HepG2 (cell line): ENCODE data around the gene HOXD12. TPM values are rescaled to one million over a fixed set of nuclear protein-coding genes. Genes with fewer than 3 reads are reported as not detected.
A peak's percentile ranks its signal among the peaks of the same experiment; 100 is the strongest.

ENCODE experiments used
- ATAC-seq: fragments of 200-7000 bp; cut with Tn5 transposase; 3 replicates; pipeline ENCODE4 v1.9.1; 2020; ENCODE audit warnings: mild to moderate bottlenecking, moderate library complexity
- BruUV-seq: library from RNA; stranded (reverse); fragments of 400-500 nt; replicated peaks from 2 replicates; lab custom pipeline; 2021; lab: Mats Ljungman, UMichigan
- CTCF ChIA-PET: fragments of 300-600 bp; formaldehyde crosslinking; extraction: SDS; loops from one replicate; lab custom pipeline; 2021; ENCODE audit warnings: low total read pairs, inconsistent platforms, low intra/inter-chr PET ratio; lab: Yijun Ruan, JAX
- POLR2A ChIA-PET: fragments of 350-600 bp; sonication (Branson Sonifier 250); formaldehyde crosslinking; loops from one replicate; lab custom pipeline; 2020; ENCODE audit warnings: antibody characterized with exemption, inconsistent platforms; lab: Yijun Ruan, JAX
- DNase-seq: peaks from one replicate; pipeline ENCODE4 v3.0.0-alpha.2; 2015; ENCODE audit warnings: low spot score
- FAIRE-seq: peaks from 3 replicates; lab custom pipeline; 2011; peaks lifted over from hg19 to GRCh38; lab: Jason Lieb, UNC
- H2AFZ ChIP-seq: one replicate; pipeline ENCODE4 v1.6.1; 2011; ENCODE audit warnings: low read length, inconsistent platforms
- H3K27ac ChIP-seq: fragments of 300-600 bp; 3 replicates; pipeline ENCODE4 v1.8.0; 2011; ENCODE audit warnings: mixed run types, mild to moderate bottlenecking, mixed read lengths, low read length, inconsistent platforms; ENCODE audit not compliant: insufficient read depth; ENCODE audit errors: extremely low read length
- H3K27me3 ChIP-seq, 2 experiments: fragments of 200-600 bp in 1 of 2; 2 replicates in 1 of 2; 3 replicates in 1 of 2; pipeline versions ENCODE4 v1.6.0 to v1.8.0; 2011; ENCODE audit warnings: low read length in 2 of 2, mild to moderate bottlenecking in 2 of 2, moderate library complexity in 2 of 2, inconsistent platforms in 1 of 2; ENCODE audit not compliant: insufficient read depth in 2 of 2, control insufficient read depth in 1 of 2
- H3K36me3 ChIP-seq, 2 experiments: fragments of 200-600 bp in 1 of 2; replicated peaks in 1 of 2; 2 replicates in 1 of 2; 3 replicates in 1 of 2; pipeline versions ENCODE4 v1.5.1 to v1.8.0; 2011; ENCODE audit warnings: low read length in 2 of 2, inconsistent platforms in 1 of 2; ENCODE audit not compliant: insufficient read depth in 2 of 2, control insufficient read depth in 1 of 2
- H3K4me1 ChIP-seq: 2 replicates; pipeline ENCODE4 v1.5.1; 2012; ENCODE audit warnings: low read length, inconsistent platforms; ENCODE audit not compliant: insufficient read depth
- H3K4me2 ChIP-seq: 2 replicates; pipeline ENCODE4 v1.6.0; 2011; ENCODE audit warnings: low read depth, low read length, inconsistent platforms
- H3K4me3 ChIP-seq, 3 experiments: fragments of 200-600 bp in 1 of 3; sonication (generic), shearing (Covaris generic) in 1 of 3; replicated peaks in 1 of 3; 2 replicates each; pipeline ENCODE4 v1.5.1; 2011 to 2016; ENCODE audit warnings: low read length in 3 of 3, inconsistent platforms in 2 of 3, low read depth in 2 of 3, mild to moderate bottlenecking in 2 of 3, control low read depth in 1 of 3, mixed read lengths in 1 of 3; ENCODE audit not compliant: insufficient read depth in 1 of 3
- H3K79me2 ChIP-seq: one replicate; pipeline ENCODE4 v1.6.1; 2011; ENCODE audit warnings: low read length, inconsistent platforms; ENCODE audit not compliant: insufficient read depth
- H3K9ac ChIP-seq: 2 replicates; pipeline ENCODE4 v1.6.0; 2011; ENCODE audit warnings: mild to moderate bottlenecking, low read depth, low read length, inconsistent platforms; ENCODE audit not compliant: insufficient read depth
- H3K9me3 ChIP-seq: 2 replicates; pipeline ENCODE4 v1.5.1; 2012; ENCODE audit warnings: mild to moderate bottlenecking, low read length
- H4K20me1 ChIP-seq: 2 replicates; pipeline ENCODE4 v1.6.0; 2011; ENCODE audit warnings: inconsistent platforms, mild to moderate bottlenecking, low read length, moderate library complexity; ENCODE audit not compliant: insufficient read depth
- CBX2 ChIP-seq, 2 experiments: fragments of 200-600 bp in 1 of 2; sonication (generic); formaldehyde crosslinking in 1 of 2; IDR thresholded peaks; 2 replicates each; pipeline versions ENCODE4 v1.7.0 to v1.8.1; 2018 to 2022; ENCODE audit warnings: low read depth in 2 of 2, low read length in 1 of 2, mild to moderate bottlenecking in 1 of 2, missing genetic modification reagents in 1 of 2
- ETV5 ChIP-seq: IDR thresholded peaks from 2 replicates; pipeline ENCODE4 v1.6.1; 2018; ENCODE audit warnings: missing biosample characterization, missing genetic modification reagents, inconsistent platforms, borderline replicate concordance
- HMG20B ChIP-seq: conservative IDR thresholded peaks from 2 replicates; pipeline ENCODE4 v1.6.1; 2016; ENCODE audit warnings: missing genetic modification reagents, missing compliant biosample characterization
- HOXA5 ChIP-seq: sonication (generic); formaldehyde crosslinking; IDR thresholded peaks from 2 replicates; pipeline ENCODE4 v1.4.0; 2020; ENCODE audit warnings: missing genetic modification reagents
- MEIS1 ChIP-seq: sonication (generic); formaldehyde crosslinking; IDR thresholded peaks from 2 replicates; pipeline ENCODE4 v1.9.0; 2021; ENCODE audit warnings: mild to moderate bottlenecking, missing genetic modification reagents, moderate library complexity, borderline replicate concordance
- RNF2 ChIP-seq: fragments of 450-650 bp; conservative IDR thresholded peaks from 2 replicates; pipeline ENCODE4 v1.6.1; 2016; ENCODE audit warnings: low read depth
- SCMH1 ChIP-seq: sonication (generic); formaldehyde crosslinking; IDR thresholded peaks from 2 replicates; pipeline ENCODE4 v1.9.0; 2021; ENCODE audit warnings: missing genetic modification reagents, mild to moderate bottlenecking, borderline replicate concordance
- SOX13 ChIP-seq, 3 experiments: fragments of 450-650 bp in 1 of 3; sonication (generic) in 1 of 3; formaldehyde crosslinking in 1 of 3; IDR thresholded peaks in 2 of 3; conservative IDR thresholded peaks in 1 of 3; 2 replicates each; pipeline versions ENCODE4 v1.5.0 to v1.6.1; 2016 to 2020; ENCODE audit warnings: antibody characterized with exemption in 1 of 3, mild to moderate bottlenecking in 1 of 3, missing compliant biosample characterization in 1 of 3, missing genetic modification reagents in 1 of 3, moderate library complexity in 1 of 3
- SRF ChIP-seq: IDR thresholded peaks from 2 replicates; pipeline ENCODE4 v1.6.1; 2011; ENCODE audit warnings: mild to moderate bottlenecking, low read depth, low read length, moderate library complexity
- ZFP36 ChIP-seq: fragments of 150-350 bp; IDR thresholded peaks from 2 replicates; pipeline ENCODE4 v1.6.1; 2018; ENCODE audit warnings: borderline replicate concordance, low read length, low read depth; ENCODE audit not compliant: partially characterized antibody
- ZNF354B ChIP-seq: sonication (generic); formaldehyde crosslinking; IDR thresholded peaks from 2 replicates; pipeline ENCODE4 v1.8.0; 2022; ENCODE audit warnings: mild to moderate bottlenecking, missing genetic modification reagents
- WGBS: methylation state at CpG from one replicate; pipeline ENCODE4 v1.1.6; 2017; ENCODE audit warnings: low lambda C conversion rate; 5-methylcytosine and 5-hydroxymethylcytosine counted together
- in situ Hi-C: cut with HindIII; loops from 2 replicates; pipeline ENCODE4 v1.10.0; 2017; ENCODE audit warnings: low pct_unique_long_range_greater_than_20kb; ENCODE audit not compliant: extremely low pct_ligation_motif_present
- intact Hi-C: fragments of 100-400 bp; cut with micrococcal nuclease; formaldehyde crosslinking; loops from one replicate; pipeline ENCODE4 v1.10.0; 2022; ENCODE audit not compliant: unreplicated experiment
- polyA plus RNA-seq, 8 experiments: library from polyadenylated mRNA; depleted of rRNA in 3 of 8; stranded (reverse) in 7 of 8; unstranded in 1 of 8; fragments of >200 nt; fragmentation: Illumina TruSeq in 4 of 8; extraction: Trizol in 4 of 8; gene quantifications; 2 replicates each; pipeline versions ENCODE4 v1.2.1 to v1.2.3, GENCODE V29; 2011 to 2016; ENCODE audit warnings: low read depth in 4 of 8, missing spikeins in 1 of 8, mixed read lengths in 1 of 8; ENCODE audit not compliant: insufficient read depth in 1 of 8
- total RNA-seq, 5 experiments: library from RNA; depleted of rRNA; stranded (reverse); fragments of >200 nt; fragmentation: Illumina TruSeq; extraction: Trizol; gene quantifications; 2 replicates each; pipeline ENCODE4 v1.2.3, GENCODE V29; 2016; ENCODE audit warnings: low read depth in 1 of 5
- TF ChIP-seq, protein P1 (sequence below): sonication (generic); formaldehyde crosslinking; IDR thresholded peaks from 2 replicates; pipeline ENCODE4 v1.4.0; 2020; ENCODE audit warnings: missing genetic modification reagents

Gene HOXD12
- total and polyA plus RNA-seq, 2 of the 13 experiments (the other 11 are each of a cell fraction or from before 2014, with no cell fraction given) = not detected

DNA sequence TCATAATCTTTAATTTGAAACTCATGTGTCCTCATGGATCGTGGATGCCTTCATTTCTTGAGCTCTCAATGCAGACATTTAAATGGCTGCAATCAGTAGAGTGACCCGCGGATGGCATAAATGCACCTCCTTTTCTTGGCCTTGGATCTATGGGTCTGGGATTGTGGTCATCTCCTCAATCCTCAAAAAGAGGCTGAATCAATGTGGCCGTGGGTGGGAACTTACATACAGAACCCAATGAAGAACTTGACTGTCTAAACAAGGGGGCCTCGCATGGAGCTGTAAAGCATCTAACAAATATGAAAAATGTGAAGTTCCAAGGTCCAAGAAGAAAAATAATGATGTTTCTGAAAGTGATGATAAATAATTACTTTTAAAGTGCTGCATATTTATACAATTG, 4.2 kb upstream of the HOXD12 start:
- Histone ChIP-seq H3K4me3 (no peak overlapping the region), H3K9ac (no peak overlapping the region), H4K20me1 (no peaks in the 10 kb centered on the region), H3K9me3 (no peaks in the 10 kb centered on the region), H3K4me2 (no peak overlapping the region), H2AFZ (no peak overlapping the region), H3K4me1 (peaks cover 17% of the 10 kb centered on the region), H3K79me2 (no peaks in the 10 kb centered on the region), H3K36me3 (no peaks in the 10 kb centered on the region), H3K27ac (no peak overlapping the region), H3K27me3 (peaks cover 22 to 94% of the 10 kb centered on the region in 2 experiments)
- CTCF ChIA-PET = interaction anchor here (0.9 kb wide), 1 partner anchor 729 kb away, joined by 4 read pairs; no protein-coding TSS in a partner anchor
- ATAC-seq (no peak), FAIRE-seq (no peak), DNase-seq (no peak)
- in situ Hi-C loops (loop anchor here (5.0 kb wide), 2 partner anchors 408 to 728 kb away; no protein-coding TSS in a partner anchor), intact Hi-C loops (loop anchor here (5.0 kb wide), 1 partner anchor 893 kb away; no protein-coding TSS in a partner anchor)
- POLR2A ChIA-PET = no interaction called here
- BruUV-seq = no TSS peak
- TF ChIP-seq MEIS1 (CRISPR knock-in tag) (no peak), CBX2 (IDR thresholded peaks at IDR 0.05; ENCODE audit: low read depth, low read length) (0 out of 2 replicates have a peak, but pooled peaks have one; percentile 19), CBX2 (CRISPR knock-in tag; IDR thresholded peaks at IDR 0.05; ENCODE audit: low read depth) (no peak)
- WGBS = 41% methylated on average over 5 of the region's 5 CpGs

DNA sequence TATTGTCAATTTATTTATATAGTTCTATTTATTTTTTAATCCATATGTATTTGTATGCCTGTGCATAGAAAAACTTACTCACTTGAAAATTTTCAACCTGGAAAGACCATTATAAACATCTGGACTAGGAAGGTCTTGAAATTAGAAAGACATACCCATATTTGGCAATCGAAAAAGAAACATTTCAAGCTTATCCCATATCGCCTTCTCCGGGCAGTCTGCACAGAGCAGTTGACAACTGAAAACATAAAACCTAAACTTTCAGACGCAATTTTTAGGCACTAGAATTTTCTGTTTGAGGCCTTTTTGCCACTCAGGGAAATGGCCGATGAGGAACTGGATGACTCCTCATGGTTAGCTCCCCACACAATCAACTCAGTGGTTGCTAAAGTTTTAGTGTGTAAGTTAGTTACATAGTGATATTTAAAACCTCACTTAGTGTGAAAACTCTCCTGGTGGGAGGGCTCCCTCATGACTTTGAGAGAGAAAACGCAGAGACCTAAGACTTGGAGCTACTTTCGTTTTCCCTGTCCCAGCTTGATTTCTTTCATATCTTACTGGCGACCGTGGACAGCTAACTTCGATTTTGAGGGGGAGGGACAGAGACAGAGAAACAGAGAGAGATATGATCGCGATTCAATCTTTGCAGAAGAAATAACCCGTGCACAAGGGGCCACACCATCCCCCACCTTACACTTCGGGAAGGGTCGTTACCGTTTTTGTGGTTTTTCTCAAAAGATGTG, 3.2 kb upstream of the HOXD12 start:
- DNase-seq = no peak
- in situ Hi-C loops (loop anchor here (5.0 kb wide), 2 partner anchors 409 to 729 kb away; no protein-coding TSS in a partner anchor), intact Hi-C loops (loop anchor here (5.0 kb wide), 1 partner anchor 894 kb away; no protein-coding TSS in a partner anchor)
- TF ChIP-seq ZFP36 (peak; percentile 71), SRF (peak; percentile 86), CBX2 (IDR thresholded peaks at IDR 0.05; ENCODE audit: low read depth, low read length) (peak; percentile 99), CBX2 (CRISPR knock-in tag; IDR thresholded peaks at IDR 0.05; ENCODE audit: low read depth) (peak; percentile 100), HMG20B (CRISPR knock-in tag) (no peak), RNF2 (peak; percentile 94), ZNF354B (CRISPR knock-in tag) (no peak), ETV5 (CRISPR knock-in tag) (no peak), SCMH1 (peak; percentile 79; the same call in 1 of the 2 replicates), SOX13 (IDR thresholded peaks at IDR 0.05) (0 out of 2 replicates have a peak, but pooled peaks have one; percentile 25), SOX13 (CRISPR knock-in tag; conservative IDR thresholded peaks at IDR 0.05 in 1 of 2, IDR thresholded peaks at IDR 0.05 in 1 of 2) (no peak), HOXA5 (CRISPR knock-in tag) (0 out of 2 replicates have a peak, but pooled peaks have one; percentile 22)
- TF ChIP-seq, protein P1, sequence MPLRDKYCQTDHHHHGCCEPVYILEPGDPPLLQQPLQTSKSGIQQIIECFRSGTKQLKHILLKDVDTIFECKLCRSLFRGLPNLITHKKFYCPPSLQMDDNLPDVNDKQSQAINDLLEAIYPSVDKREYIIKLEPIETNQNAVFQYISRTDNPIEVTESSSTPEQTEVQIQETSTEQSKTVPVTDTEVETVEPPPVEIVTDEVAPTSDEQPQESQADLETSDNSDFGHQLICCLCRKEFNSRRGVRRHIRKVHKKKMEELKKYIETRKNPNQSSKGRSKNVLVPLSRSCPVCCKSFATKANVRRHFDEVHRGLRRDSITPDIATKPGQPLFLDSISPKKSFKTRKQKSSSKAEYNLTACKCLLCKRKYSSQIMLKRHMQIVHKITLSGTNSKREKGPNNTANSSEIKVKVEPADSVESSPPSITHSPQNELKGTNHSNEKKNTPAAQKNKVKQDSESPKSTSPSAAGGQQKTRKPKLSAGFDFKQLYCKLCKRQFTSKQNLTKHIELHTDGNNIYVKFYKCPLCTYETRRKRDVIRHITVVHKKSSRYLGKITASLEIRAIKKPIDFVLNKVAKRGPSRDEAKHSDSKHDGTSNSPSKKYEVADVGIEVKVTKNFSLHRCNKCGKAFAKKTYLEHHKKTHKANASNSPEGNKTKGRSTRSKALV = peak; percentile 45; the same call in 1 of the 2 replicates
- Histone ChIP-seq H3K9me3 (no peaks in the 10 kb centered on the region), H3K79me2 (no peaks in the 10 kb centered on the region), H3K4me1 (peaks cover 17% of the 10 kb centered on the region), H2AFZ (no peak overlapping the region), H3K4me2 (peak overlapping the region; percentile 91), H3K27ac (no peak overlapping the region), H3K9ac (peak overlapping the region; percentile 4; the same call in 1 of the 2 replicates), H3K27me3 (peaks cover 25 to 95% of the 10 kb centered on the region in 2 experiments), H4K20me1 (no peaks in the 10 kb centered on the region), H3K36me3 (no peaks in the 10 kb centered on the region), H3K4me3 (peak overlapping the region; percentile 9 to 75 (median 61); a peak in 4 of 6 replicates)
- no peak for FAIRE-seq
- no TSS peak for BruUV-seq
- ATAC-seq = no peak
- 18% methylated on average over 16 of the region's 16 CpGs for WGBS
- POLR2A ChIA-PET = no interaction called here
- CTCF ChIA-PET = interaction anchor here (2.2 to 3.0 kb wide), 3 partner anchors 406 to 729 kb away, joined by 13 to 33 read pairs (median 30); no protein-coding TSS in a partner anchor
